ENCODE results near the gene ACTR2.
"Not testable (repeated sequence)": the region's sequence is repeated elsewhere in the genome, so short reads cannot be mapped to it uniquely, and the experiment has no call there.

ACTR2 gene

GRCh38 chr2:65256054-65256453 is 28.4 kb downstream of the ACTR2 start:
- H3K9me3 Mint-ChIP-seq, result no peaks in the 10 kb centered on the region
- H3K27ac Mint-ChIP-seq, result no peak overlapping the region
- no peak for DNase-seq (ENCODE audit: low spot score in 2 of 2)
- H3K4me3 Mint-ChIP-seq, result no peak overlapping the region
- no peaks in the 10 kb centered on the region for H3K27me3 Mint-ChIP-seq
- no peak for ATAC-seq (ENCODE audit: low read depth)
- H3K36me3 Mint-ChIP-seq, result peaks cover 16% of the 10 kb centered on the region
- no peaks in the 10 kb centered on the region for H3K4me1 Mint-ChIP-seq

DNA sequence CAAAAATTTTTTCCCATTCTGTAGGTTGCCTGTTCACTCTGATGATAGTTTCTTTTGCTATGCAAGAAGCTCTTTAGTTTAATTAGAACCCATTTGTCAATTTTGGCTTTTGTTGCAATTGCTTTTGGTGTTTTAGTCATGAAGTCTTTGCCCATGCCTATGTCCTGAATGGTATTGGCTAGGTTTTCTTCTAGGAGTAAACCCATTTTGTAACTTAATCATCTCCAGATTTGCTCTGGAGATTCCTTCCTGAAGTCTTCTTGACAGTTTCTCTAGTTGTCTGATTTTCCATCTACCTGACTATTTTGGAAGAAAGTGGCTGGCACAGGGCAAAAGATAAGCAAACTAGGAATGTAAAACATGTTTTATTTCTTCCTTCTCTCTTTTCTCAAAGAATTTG is 30.2 kb downstream of the ACTR2 start:
- not testable (repeated sequence) for H3K4me3 Mint-ChIP-seq; H3K9me3 Mint-ChIP-seq; H3K27me3 Mint-ChIP-seq; DNase-seq (ENCODE audit: low spot score in 2 of 2); H3K4me1 Mint-ChIP-seq; ATAC-seq (ENCODE audit: low read depth)
- peaks cover 19% of the 10 kb centered on the region for H3K36me3 Mint-ChIP-seq
- H3K27ac Mint-ChIP-seq, result peak overlapping the region; percentile 45

- H3K4me3 Mint-ChIP-seq, result no peak overlapping the region
- ATAC-seq (ENCODE audit: low read depth), result no peak
- peak overlapping the region; percentile 13 for H3K27ac Mint-ChIP-seq
- H3K36me3 Mint-ChIP-seq, result peaks cover 26% of the 10 kb centered on the region
- no peaks in the 10 kb centered on the region for H3K27me3 Mint-ChIP-seq
- peaks cover 7% of the 10 kb centered on the region for H3K4me1 Mint-ChIP-seq
- H3K9me3 Mint-ChIP-seq, result no peaks in the 10 kb centered on the region
- DNase-seq (ENCODE audit: low spot score in 2 of 2), result no peak
Measured at GRCh38 chr2:65261676-65262075, 34.0 kb downstream of the ACTR2 start.

GRCh38 chr2:65263262-65263661 is 35.6 kb downstream of the ACTR2 start:
- no peak overlapping the region for H3K4me3 Mint-ChIP-seq
- H3K27ac Mint-ChIP-seq, result no peak overlapping the region
- no peak for ATAC-seq (ENCODE audit: low read depth)
- H3K27me3 Mint-ChIP-seq, result no peaks in the 10 kb centered on the region
- no peaks in the 10 kb centered on the region for H3K9me3 Mint-ChIP-seq
- H3K36me3 Mint-ChIP-seq, result peaks cover 27% of the 10 kb centered on the region
- peaks cover 8% of the 10 kb centered on the region for H3K4me1 Mint-ChIP-seq
- DNase-seq (ENCODE audit: low spot score in 2 of 2), result no peak

- no peak for DNase-seq (ENCODE audit: low spot score in 2 of 2)
- H3K4me3 Mint-ChIP-seq, result no peak overlapping the region
- peaks cover 8% of the 10 kb centered on the region for H3K4me1 Mint-ChIP-seq
- H3K9me3 Mint-ChIP-seq, result no peaks in the 10 kb centered on the region
- H3K27ac Mint-ChIP-seq, result peak overlapping the region; percentile 53
- peaks cover 34% of the 10 kb centered on the region for H3K36me3 Mint-ChIP-seq
- ATAC-seq (ENCODE audit: low read depth), result no peak
- H3K27me3 Mint-ChIP-seq, result no peaks in the 10 kb centered on the region
Measured at GRCh38 chr2:65263986-65264385, 36.4 kb downstream of the ACTR2 start.

- peak in 1 of 2 donors; percentile 11 for DNase-seq (ENCODE audit: low spot score in 2 of 2)
- no peak for ATAC-seq (ENCODE audit: low read depth)
- no peak overlapping the region for H3K27ac Mint-ChIP-seq
Measured at GRCh38 chr2:65264821-65265670, 37.4 kb downstream of the ACTR2 start.

GRCh38 chr2:65265671-65266045 is 38.0 kb downstream of the ACTR2 start:
- Mint-ChIP-seq H3K36me3 (peaks cover 37% of the 10 kb centered on the region), H3K4me3 (no peak overlapping the region), H3K27ac (peak overlapping the region; percentile 55), H3K9me3 (no peaks in the 10 kb centered on the region), H3K4me1 (peaks cover 8% of the 10 kb centered on the region), H3K27me3 (no peaks in the 10 kb centered on the region)
- no peak for DNase-seq (ENCODE audit: low spot score in 2 of 2)
- ATAC-seq (ENCODE audit: low read depth), result no peak

More at GRCh38 chr2:65264821-65265670, 37.4 kb downstream of the ACTR2 start:
- H3K27me3 Mint-ChIP-seq, result no peaks in the 10 kb centered on the region
- no peak overlapping the region for H3K4me3 Mint-ChIP-seq
- H3K9me3 Mint-ChIP-seq, result no peaks in the 10 kb centered on the region
- peaks cover 37% of the 10 kb centered on the region for H3K36me3 Mint-ChIP-seq
- H3K4me1 Mint-ChIP-seq, result peaks cover 8% of the 10 kb centered on the region

- H3K9me3 Mint-ChIP-seq, result no peaks in the 10 kb centered on the region
- no peaks in the 10 kb centered on the region for H3K27me3 Mint-ChIP-seq
- H3K27ac Mint-ChIP-seq, result peak overlapping the region; percentile 2
- peaks cover 5% of the 10 kb centered on the region for H3K4me1 Mint-ChIP-seq
- no peak for DNase-seq (ENCODE audit: low spot score in 2 of 2)
- no peak for ATAC-seq (ENCODE audit: low read depth)
- peaks cover 31% of the 10 kb centered on the region for H3K36me3 Mint-ChIP-seq
- no peak overlapping the region for H3K4me3 Mint-ChIP-seq
Measured at GRCh38 chr2:65267008-65267407, 39.4 kb downstream of the ACTR2 start.

DNA sequence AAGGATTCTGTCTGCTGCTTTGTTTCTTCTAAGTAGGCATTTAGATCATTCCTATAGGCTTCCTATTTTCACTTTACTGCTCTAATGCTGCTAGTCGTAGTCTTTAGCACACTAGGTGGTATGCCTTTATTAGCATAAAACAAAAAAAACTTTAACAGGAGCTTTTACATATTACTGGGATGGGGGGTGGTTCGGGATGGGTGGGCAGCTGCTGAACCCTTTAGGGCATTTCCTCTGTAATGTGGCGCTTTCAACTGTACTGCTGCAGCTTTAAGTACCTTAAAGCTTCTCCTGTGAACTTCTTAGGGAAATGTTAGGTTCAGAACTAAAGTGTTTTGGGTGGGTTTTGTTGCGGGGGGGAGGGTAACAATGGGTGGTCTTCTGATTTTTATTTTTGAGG is 41.3 kb downstream of the ACTR2 start:
- H3K36me3 Mint-ChIP-seq, result peaks cover 34% of the 10 kb centered on the region
- DNase-seq (ENCODE audit: low spot score in 2 of 2) (no peak), ATAC-seq (ENCODE audit: low read depth) (no peak)
- no peak overlapping the region for H3K27ac Mint-ChIP-seq
- H3K9me3 Mint-ChIP-seq, result no peaks in the 10 kb centered on the region
- no peaks in the 10 kb centered on the region for H3K27me3 Mint-ChIP-seq
- no peak overlapping the region for H3K4me3 Mint-ChIP-seq
- H3K4me1 Mint-ChIP-seq, result peaks cover 5% of the 10 kb centered on the region

GRCh38 chr2:65273344-65273743 is 45.7 kb downstream of the ACTR2 start:
- H3K27ac Mint-ChIP-seq, result no peak overlapping the region
- no peak overlapping the region for H3K4me3 Mint-ChIP-seq
- H3K9me3 Mint-ChIP-seq, result no peaks in the 10 kb centered on the region

GRCh38 chr2:65275141-65275915 is 47.7 kb downstream of the ACTR2 start:
- ATAC-seq (ENCODE audit: low read depth) (no peak), DNase-seq (ENCODE audit: low spot score in 2 of 2) (no peak)
- H3K4me3 Mint-ChIP-seq, result no peak overlapping the region
- peaks cover 6% of the 10 kb centered on the region for H3K36me3 Mint-ChIP-seq
- H3K27me3 Mint-ChIP-seq, result no peaks in the 10 kb centered on the region
- H3K4me1 Mint-ChIP-seq, result peaks cover 11% of the 10 kb centered on the region
- no peak overlapping the region for H3K27ac Mint-ChIP-seq
- no peaks in the 10 kb centered on the region for H3K9me3 Mint-ChIP-seq

More at GRCh38 chr2:65273344-65273743, 45.7 kb downstream of the ACTR2 start:
- H3K27me3 Mint-ChIP-seq, result no peaks in the 10 kb centered on the region
- no peak for DNase-seq (ENCODE audit: low spot score in 2 of 2)
- peaks cover 6% of the 10 kb centered on the region for H3K4me1 Mint-ChIP-seq
- ATAC-seq (ENCODE audit: low read depth), result no peak
- peaks cover 16% of the 10 kb centered on the region for H3K36me3 Mint-ChIP-seq

GRCh38 chr2:65276609-65277008 is 49.0 kb downstream of the ACTR2 start:
- ATAC-seq (ENCODE audit: low read depth) (no peak), DNase-seq (ENCODE audit: low spot score in 2 of 2) (no peak)
- Mint-ChIP-seq H3K4me3 (no peak overlapping the region), H3K27ac (no peak overlapping the region), H3K27me3 (peaks cover under 1% of the 10 kb centered on the region), H3K9me3 (no peaks in the 10 kb centered on the region), H3K4me1 (peaks cover 11% of the 10 kb centered on the region), H3K36me3 (peaks cover 6% of the 10 kb centered on the region)

- H3K27me3 Mint-ChIP-seq, result peaks cover 3% of the 10 kb centered on the region
- H3K36me3 Mint-ChIP-seq, result peaks cover 5% of the 10 kb centered on the region
- ATAC-seq (ENCODE audit: low read depth) (no peak), DNase-seq (ENCODE audit: low spot score in 2 of 2) (no peak)
- no peaks in the 10 kb centered on the region for H3K9me3 Mint-ChIP-seq
- no peak overlapping the region for H3K4me3 Mint-ChIP-seq
- peaks cover 14% of the 10 kb centered on the region for H3K4me1 Mint-ChIP-seq
- no peak overlapping the region for H3K27ac Mint-ChIP-seq
Measured at GRCh38 chr2:65277118-65277517, 49.5 kb downstream of the ACTR2 start.

DNA sequence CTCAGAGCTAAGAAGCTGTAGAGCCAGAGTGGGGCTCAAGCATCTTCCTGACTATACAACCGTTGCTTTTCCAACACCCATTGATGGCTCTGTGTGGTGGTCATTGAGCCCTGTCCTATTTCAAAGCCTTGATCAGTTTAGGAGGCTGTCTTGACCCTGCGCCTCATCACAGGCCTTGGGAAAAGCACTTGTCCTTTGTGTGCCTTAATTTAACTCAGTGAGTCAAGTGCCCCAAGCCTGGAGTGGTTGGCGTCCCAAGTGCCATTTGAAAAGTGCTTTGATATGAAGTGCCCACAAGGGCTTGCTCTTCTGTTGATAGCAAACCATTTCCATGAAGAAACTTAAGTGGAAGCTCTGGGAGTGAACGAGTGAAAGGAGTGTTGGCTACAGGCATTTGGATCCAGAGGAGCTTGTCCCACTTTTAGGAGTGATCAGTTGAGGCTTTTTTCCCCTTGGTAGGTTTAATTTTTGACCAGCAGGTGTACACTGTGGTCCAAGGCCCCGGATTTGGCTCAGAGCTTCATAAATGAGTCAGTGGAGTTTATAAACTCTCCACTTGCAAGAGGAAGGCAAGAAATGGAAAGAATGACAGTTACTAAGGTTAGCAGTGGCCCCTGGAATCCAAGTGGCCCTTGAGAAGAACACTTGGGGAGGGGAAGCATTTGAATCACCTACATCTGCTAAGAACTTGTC is 50.3 kb downstream of the ACTR2 start:
- H3K9me3 Mint-ChIP-seq, result no peaks in the 10 kb centered on the region
- DNase-seq (ENCODE audit: low spot score in 2 of 2), result no peak
- H3K4me3 Mint-ChIP-seq, result no peak overlapping the region
- no peak for ATAC-seq (ENCODE audit: low read depth)
- peaks cover 14% of the 10 kb centered on the region for H3K4me1 Mint-ChIP-seq
- H3K36me3 Mint-ChIP-seq, result no peaks in the 10 kb centered on the region
- no peak overlapping the region for H3K27ac Mint-ChIP-seq
- H3K27me3 Mint-ChIP-seq, result peaks cover 3% of the 10 kb centered on the region
